ENCODE measurements around the gene KPNA1.

Gene KPNA1

GRCh38 chr3:122514123-122515019 is at the start of gene KPNA1:
Gene KPNA1, minus strand, starts transcription at chr3:122514939. Its CDS starts 18,374 bp downstream, at chr3:122496565.
- peak; percentile 38 for DNase-seq (ENCODE audit: low read depth)

GRCh38 chr3:122564155-122564912 is 49.6 kb upstream of the KPNA1 start, which contains the start of the genes DTX3L and PARP9:
Gene DTX3L, plus strand, starts transcription at chr3:122564338. Its CDS starts 89 bp downstream, at chr3:122564427.
Gene PARP9, minus strand, starts transcription at chr3:122564300. Its CDS starts 4,680 bp downstream, at chr3:122559620.
- no peak for DNase-seq (ENCODE audit: low read depth)

- DNase-seq (ENCODE audit: low read depth) = no peak
Observed at GRCh38 chr3:122563717-122564025, 48.9 kb upstream of the KPNA1 start.

GRCh38 chr3:122562923-122563716 is 48.4 kb upstream of the KPNA1 start:
- no peak for DNase-seq (ENCODE audit: low read depth)

- peak; percentile 38 for DNase-seq (ENCODE audit: low read depth)
Observed at GRCh38 chr3:122560680-122561079, 45.9 kb upstream of the KPNA1 start.

- no peak for DNase-seq (ENCODE audit: low read depth)
Observed at GRCh38 chr3:122559906-122560305, 45.2 kb upstream of the KPNA1 start.

GRCh38 chr3:122558605-122559004 is 43.9 kb upstream of the KPNA1 start:
- no peak for DNase-seq (ENCODE audit: low read depth)

GRCh38 chr3:122557356-122557755 is 42.6 kb upstream of the KPNA1 start:
- DNase-seq (ENCODE audit: low read depth) = no peak

GRCh38 chr3:122555275-122556071 is 40.7 kb upstream of the KPNA1 start:
- DNase-seq (ENCODE audit: low read depth) = no peak

- DNase-seq (ENCODE audit: low read depth) = no peak
Observed at GRCh38 chr3:122553171-122553570, 38.4 kb upstream of the KPNA1 start.

- DNase-seq (ENCODE audit: low read depth) = no peak
Observed at GRCh38 chr3:122548619-122549018, 33.9 kb upstream of the KPNA1 start.

- DNase-seq (ENCODE audit: low read depth) = no peak
Observed at GRCh38 chr3:122548076-122548475, 33.3 kb upstream of the KPNA1 start.

GRCh38 chr3:122546151-122546550 is 31.4 kb upstream of the KPNA1 start:
- no peak for DNase-seq (ENCODE audit: low read depth)

GRCh38 chr3:122538956-122539490 is 24.3 kb upstream of the KPNA1 start:
- DNase-seq (ENCODE audit: low read depth) = no peak

- DNase-seq (ENCODE audit: low read depth) = no peak
Observed at GRCh38 chr3:122536632-122537001, 21.9 kb upstream of the KPNA1 start.

- no peak for DNase-seq (ENCODE audit: low read depth)
Observed at GRCh38 chr3:122535964-122536631, 21.4 kb upstream of the KPNA1 start.

- peak; percentile 64 for DNase-seq (ENCODE audit: low read depth)
Observed at GRCh38 chr3:122533931-122534334, 19.2 kb upstream of the KPNA1 start.

GRCh38 chr3:122533480-122533879 is 18.7 kb upstream of the KPNA1 start:
- DNase-seq (ENCODE audit: low read depth) = no peak

GRCh38 chr3:122530164-122530563 is 15.4 kb upstream of the KPNA1 start:
- no peak for DNase-seq (ENCODE audit: low read depth)

- no peak for DNase-seq (ENCODE audit: low read depth)
Observed at GRCh38 chr3:122523317-122523716, 8.6 kb upstream of the KPNA1 start.

- no peak for DNase-seq (ENCODE audit: low read depth)
Observed at GRCh38 chr3:122520861-122521260, 6.1 kb upstream of the KPNA1 start.
